Amniotic stem cell (primary cell): Measurements from ENCODE around the gene SEC14L5.

ENCODE experiments used
- DNase-seq: peaks from one replicate; lab custom pipeline; 2025; lab: John Stamatoyannopoulos, UW

SEC14L5 gene

DNA sequence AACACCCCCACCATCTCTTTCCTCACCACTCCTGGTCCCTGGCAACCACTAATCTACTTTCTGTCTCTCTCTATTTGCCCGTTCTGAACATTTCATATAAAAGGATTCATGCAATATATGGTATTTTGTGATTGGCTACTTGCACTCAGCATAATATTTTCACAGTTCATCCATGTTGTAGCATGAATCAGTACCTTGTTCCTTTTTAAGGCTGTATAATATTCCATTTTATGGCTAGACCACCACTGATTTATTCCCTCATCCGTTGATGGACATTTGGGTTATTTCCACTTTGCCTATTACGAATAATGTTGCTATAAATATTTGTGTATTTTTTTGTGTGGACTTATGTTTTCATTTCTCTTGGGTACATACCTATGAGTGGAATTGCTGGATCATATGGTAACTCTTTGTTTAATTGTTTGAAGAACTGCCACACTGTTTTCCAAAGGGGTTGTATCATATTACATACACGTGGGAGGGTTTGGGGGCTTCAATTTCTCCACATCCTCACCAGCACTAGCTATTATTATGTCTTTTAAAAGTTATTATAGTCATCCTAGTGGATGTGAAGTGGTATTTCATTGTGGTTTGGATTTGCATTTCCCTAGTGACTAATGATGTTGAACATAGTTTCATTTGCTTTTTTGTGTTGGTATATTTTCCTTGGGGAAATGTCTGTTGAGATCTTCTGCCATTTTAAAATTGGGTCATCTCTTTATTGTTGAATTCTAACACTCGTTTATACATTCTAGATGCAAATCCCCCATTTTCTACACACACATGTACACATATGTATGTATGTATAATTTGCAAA, 26.3 kb downstream of the SEC14L5 start:
- no peak for DNase-seq

DNA sequence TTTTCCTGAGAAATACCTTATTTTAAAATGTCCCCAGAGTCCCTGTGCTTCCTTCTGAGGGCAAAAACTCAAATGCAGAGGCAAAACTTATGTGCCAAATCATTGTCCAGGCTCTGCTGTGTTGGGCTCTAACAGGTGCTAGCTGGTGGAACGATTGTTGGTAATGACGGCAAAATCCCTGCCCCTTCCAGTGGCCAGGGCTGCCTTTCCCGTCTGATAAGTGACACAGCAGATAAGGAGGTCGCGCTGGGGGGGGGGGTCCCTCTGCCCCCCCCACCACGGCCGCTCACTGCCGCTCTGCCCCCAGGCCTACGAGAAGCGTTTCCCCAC, 29.1 kb downstream of the SEC14L5 start:
- DNase-seq = no peak

DNA sequence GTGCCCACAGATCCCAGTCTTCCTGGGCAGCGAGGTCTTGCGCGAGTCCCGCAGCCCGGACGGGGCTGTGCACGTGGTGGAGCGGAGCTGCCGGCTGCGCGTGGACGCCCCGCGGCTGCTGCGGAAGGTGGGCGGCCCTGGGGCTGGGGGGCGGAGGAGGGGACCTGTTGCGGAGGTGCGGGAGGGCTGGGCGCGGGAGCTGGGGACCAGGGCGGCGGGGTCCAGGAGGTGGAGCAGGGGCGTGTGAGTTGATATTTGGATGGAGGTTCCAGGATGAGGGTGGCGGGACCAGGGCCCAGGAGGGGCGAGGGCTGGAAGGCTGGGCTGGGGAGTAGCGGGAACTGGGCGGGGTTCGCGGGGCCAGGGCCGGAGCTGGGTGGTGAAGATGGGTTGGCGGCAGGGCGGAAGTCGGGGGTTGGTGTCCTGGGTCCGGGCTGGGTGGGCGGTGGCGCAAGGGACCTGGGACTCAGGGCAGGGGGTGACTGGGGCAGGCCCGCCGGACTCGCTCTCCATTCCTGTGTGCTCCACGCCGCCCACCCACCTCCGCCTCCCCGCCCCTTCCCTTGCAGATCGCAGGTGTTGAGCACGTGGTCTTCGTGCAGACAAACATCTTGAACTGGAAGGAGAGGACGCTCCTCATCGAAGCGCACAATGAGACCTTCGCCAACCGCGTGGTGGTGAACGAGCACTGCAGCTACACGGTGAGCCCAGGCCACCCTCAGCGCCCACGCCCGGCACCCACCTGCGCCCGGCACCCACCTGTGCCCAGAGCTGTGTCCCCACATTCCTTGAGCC, 29.6 kb downstream of the SEC14L5 start:
- no peak for DNase-seq

DNA sequence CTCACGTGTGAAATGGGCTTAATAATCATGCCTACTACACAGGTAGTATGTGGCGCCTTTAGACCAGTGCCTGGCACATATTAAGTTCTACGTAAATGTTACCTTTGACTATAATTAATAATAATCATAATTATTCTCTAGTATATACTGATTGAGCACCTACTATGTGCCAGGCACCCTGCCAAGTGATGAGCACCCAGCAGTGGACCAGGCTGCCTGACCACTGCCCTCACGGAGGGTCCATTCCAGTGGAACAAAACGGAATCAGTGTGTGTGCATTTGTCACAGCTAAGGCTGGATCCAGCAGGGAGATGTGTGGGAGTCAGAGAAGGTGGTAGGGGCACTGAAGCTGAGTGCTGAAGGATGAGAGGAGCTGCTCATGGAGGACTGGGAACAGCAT, 30.5 kb downstream of the SEC14L5 start:
- no peak for DNase-seq

DNA sequence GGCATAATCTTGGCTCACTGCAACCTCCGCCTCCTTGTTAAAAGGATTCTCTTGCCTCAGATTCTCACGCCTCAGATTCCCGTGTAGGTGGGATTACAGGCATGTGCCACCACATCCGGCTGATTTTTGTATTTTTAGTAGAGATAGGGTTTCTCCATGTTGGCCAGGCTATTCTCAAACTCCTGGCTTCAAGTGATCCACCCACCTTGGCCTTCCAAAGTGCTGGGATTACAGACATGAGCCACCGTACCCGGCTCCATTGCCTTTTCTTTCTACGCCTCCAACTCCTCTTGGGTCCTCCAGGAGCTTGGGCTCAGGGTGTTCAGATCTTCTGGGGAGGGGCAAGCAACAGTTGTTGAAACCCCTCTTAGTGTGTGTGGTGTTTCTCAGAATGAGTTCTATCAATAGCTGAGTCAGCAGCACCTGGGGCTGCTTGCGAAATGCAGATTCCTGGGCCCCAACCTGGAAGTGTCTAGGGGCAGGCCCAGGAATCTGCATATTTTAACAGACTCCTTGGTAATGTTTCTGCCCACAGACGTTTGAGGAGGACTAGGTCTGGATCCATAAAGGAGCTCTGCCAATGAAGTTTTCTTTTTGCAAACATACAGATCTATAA, 31.4 kb downstream of the SEC14L5 start:
- DNase-seq = no peak

DNA sequence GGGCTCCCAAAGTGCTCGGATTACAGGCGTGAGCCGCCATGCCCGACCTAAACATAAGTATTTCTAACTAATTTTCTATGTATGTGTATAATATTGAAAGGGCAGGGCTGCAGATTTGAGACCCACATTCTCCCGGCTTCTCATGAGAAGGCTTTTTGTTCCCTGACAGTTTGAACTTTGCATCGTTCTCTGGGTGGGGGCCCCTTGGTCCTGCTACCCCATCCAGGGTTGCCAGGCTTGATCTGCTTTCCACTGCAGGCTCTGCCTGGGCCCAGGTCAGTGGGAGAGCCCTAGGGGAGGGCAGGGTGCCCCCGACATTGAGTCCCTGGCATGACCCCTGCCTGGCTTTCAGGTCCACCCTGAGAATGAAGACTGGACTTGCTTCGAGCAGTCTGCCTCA, 32.3 kb downstream of the SEC14L5 start:
- no peak for DNase-seq

DNA sequence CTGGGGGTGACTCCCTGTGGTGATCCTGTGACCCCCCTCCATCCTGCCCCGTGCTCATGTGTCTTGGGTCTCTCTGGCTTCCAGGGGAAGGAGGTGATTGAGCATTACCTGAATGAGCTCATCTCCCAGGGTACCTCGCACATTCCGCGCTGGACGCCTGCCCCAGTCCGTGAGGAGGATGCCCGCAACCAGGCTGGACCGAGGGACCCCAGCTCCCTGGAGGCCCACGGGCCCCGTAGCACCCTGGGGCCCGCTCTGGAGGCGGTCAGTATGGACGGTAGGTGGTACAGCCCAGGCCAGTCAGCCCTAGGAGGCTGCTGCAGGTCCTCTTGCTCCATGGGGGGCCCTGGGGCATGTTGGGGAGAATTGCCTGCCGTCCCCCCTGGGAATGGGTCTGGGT, 33.6 kb downstream of the SEC14L5 start:
- DNase-seq = no peak

DNA sequence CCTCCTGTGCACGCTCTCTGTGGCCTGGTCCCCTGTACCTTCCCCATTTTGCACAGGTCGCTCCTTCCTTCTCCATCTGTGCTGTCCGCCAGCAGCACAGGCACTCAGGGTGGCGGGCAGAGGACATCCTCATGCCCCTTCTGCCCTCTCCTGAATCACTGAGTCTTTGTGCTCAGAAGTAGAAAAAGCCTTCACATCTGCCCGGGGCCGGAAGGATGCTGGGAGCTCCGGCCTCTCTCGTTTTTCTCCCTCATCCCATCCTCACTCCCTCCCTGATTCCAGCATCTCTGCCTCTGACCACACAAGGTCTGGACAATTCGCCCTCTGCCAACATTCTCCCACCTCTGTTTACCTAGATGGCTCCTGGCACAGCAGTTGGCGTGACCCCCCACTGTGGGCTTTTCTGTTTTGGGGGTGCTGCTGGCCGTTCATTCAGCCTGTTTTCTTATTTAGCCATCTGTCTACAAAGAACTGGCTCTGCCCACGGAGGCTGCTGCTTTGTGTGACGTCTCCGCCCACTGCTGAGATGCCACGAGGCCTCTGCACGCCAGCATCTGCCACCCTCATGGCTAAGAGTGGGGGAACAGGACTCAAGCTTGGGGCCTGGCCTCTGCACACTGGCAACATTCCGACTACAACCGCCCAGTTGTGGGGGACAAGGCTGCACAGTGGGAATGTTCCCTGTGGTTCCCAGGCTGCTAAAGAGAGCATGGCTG, 36.7 kb downstream of the SEC14L5 start:
- DNase-seq = no peak

DNA sequence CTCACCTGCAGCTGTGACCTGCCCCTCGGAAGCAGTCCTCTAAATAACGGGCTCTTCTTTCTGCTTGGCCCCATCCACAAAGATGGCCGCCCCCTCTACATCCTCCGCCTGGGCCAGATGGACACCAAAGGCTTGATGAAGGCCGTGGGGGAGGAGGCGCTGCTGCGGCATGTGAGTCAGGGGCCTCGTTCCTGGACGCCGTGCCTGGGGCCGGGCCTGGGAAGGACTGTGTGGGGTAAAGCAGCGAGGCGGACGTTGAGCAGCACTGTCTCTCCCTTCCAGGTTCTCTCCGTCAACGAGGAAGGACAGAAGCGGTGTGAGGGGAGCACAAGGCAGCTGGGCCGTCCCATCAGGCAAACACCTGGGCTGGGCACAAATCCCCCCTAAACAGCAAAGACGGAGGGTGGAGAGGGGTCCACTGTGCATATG, 42.5 kb downstream of the SEC14L5 start:
- no peak for DNase-seq

DNA sequence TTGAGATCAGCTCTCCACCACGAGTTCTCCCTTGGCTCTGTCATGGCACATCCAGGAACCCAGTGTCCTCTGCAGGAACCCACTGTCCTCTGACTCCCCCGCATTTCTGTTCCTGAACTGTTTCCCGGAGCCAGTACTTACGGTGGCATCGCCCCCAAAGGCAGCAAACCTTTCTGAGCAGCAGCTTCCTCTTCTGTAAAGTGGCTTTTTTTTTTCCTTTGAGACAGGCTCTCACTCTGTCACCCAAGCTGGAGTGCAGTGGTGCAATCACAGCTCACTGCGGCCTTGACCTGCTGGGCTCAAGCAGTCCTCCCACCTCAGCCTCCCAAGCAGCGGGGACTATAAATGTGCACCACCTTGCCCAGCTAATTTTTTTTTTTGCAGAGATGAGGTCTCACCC, 43.4 kb downstream of the SEC14L5 start:
- DNase-seq = no peak

DNA sequence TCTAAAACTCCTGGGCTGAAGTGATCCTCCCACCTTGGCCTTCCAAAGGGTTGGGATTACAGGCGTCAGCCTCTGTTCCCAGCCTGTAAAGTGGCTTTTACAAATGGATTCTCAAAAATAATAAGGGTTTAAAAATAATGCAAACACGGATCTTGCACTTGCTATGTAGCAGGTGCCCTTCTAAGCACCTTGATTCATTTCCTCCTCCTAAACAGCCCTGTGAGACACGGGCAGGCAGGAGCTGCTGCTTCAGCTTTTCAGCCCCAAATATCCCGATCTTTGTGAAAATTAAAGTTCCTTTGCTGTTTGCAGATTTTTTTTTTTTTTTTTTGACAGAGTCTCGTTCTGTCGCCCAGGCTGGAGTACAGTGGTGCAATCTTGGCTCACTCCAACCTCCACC, 43.9 kb downstream of the SEC14L5 start:
- no peak for DNase-seq

DNA sequence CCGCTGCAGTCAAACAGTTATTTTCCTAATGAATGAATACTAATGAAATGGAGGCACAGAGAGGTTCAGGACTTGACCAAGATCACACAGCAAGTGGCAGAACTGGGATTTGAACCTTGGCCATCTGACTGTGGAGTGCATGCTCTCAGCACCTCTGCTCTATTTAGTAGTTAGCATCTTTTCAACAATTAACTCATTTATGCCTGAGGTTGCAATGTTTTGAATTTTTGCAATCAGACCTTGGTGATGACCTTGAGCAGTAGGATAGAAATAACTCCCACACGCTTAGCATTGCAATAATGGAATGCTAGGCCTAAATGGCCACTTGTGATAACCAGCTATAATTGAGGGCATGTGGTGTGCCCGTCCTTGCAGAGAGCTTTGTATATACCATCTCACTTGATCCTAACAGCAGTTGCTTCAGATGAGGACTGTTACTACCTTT, 44.6 kb downstream of the SEC14L5 start:
- DNase-seq = no peak

DNA sequence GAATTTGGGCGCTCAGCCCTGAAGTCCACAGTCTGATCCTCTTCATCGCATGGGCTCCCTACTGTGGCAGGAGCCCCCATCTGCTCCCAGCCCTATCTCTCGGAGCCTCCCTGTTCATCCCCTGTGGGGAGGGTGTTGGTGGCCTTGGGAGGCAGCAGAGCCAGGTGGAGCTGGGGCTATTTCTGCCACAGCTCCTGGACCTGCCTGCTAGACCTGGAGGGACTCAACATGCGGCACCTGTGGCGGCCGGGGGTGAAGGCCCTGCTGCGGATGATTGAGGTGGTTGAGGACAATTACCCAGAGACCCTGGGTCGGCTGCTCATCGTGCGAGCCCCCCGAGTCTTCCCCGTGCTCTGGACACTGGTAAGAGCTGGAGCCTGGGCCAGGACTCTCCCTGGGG, 45.1 kb downstream of the SEC14L5 start:
- DNase-seq = no peak

DNA sequence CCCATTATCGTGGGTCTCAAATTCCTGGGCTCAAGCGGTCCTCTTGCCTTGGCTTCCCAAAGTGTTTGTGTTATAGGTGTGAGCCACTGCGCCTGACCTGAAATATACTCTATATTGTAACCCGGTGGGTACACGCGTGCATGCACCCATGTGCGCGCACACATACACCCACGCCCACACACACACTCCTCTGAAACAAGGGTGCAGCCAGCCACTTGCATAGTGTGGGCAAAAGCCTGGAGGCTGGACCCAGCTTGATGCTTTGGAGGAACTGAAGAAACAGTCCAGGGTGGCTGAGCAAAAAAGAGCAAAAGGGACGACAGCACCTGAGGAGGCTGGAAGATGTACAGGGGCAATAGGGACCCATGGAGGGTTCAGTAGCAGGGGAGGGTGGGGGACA, 45.7 kb downstream of the SEC14L5 start:
- no peak for DNase-seq

DNA sequence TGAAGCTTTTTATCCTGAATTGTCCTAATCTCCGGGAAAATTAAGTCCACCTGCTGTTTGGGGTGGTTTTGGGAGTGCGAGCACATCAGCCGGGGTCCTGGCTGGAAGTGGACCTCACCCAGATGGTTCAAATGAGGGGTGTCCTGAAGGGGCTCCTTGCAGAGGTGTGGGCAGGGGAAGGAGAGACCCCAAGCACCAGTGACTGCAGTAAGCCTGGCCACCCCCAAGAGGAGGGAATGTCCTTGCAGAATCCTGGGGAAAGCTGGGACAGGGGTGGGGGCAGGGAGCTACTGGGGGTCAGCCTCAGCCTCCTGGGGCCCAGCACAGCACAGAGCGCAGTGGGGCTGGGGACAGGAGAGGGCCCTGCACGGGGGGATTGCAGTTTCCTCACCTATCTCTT, 46.2 kb downstream of the SEC14L5 start:
- DNase-seq = no peak

DNA sequence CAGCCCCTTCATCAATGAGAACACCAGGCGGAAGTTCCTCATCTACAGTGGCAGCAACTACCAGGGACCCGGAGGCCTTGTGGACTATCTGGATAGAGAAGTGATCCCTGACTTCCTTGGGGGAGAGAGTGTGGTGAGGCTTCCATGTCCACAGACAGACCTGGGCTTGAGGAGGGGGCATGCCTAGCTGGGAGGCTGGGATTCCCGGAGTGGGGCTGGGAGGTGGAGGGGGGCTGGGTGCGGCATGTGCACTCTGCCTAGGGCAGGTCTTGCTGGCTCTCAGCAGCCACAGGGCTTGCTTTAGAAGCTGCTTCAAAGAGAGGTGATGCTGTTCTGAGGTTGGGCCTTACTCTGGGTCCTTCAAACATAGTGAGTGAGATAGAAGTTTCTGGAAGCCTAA, 47.8 kb downstream of the SEC14L5 start:
- DNase-seq = no peak

DNA sequence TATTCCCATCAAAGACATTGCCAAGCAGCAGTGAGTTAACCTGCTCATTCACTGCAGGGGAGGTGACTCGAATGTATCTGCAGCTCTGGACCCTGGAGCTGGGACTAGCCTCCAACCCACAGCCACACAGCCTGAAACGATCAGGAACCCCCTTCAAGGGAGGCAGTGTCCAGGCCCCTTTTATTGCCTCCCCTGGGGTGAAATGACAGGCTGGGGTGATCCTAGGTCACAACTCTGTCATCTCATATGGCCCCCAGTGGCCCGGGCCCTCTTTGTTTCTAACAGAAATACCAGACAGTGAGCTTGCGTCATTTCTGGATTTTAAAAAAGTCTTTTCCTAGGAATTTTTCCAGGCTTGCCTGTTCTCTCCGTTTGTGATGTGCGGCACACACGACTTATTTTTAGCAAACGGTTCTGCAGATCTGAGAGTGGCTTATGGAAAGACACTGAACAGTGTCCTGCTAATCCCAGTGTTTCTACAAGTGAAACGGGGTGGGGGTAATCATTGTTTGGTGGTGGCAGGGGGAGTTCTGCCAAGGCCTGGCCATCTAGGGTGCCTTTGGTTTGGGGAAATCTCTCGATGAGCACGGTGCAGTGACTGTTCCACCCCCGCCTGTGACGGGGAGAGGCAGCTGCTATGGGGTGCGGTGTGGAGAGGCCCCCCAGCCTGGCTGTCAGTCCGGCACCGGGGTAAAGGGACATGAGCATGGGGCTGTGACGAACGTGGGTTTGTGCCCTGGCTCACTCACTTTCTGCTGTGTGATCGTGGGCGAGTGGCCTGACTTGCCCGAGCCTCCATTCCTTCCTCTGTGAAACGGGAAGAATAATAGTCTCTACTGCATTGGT, 48.4 kb downstream of the SEC14L5 start:
- DNase-seq = no peak

DNA sequence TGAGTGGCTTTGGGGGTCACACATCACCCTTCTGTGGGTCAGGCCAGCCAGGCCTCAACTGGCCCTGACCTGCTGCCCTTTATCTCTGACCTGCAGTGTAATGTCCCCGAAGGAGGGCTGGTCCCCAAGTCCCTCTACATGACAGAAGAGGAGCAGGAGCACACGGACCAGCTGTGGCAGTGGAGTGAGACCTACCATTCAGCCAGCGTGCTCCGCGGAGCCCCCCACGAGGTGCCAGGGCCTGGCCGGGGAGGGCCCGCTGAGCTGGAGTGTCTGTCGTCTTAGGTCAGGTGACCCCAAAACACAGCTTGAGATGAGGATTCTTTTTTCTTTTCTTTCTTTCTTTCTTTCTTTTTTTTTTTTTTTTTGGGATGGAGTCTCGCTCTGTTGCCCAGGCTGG, 49.1 kb downstream of the SEC14L5 start:
- DNase-seq = no peak

DNA sequence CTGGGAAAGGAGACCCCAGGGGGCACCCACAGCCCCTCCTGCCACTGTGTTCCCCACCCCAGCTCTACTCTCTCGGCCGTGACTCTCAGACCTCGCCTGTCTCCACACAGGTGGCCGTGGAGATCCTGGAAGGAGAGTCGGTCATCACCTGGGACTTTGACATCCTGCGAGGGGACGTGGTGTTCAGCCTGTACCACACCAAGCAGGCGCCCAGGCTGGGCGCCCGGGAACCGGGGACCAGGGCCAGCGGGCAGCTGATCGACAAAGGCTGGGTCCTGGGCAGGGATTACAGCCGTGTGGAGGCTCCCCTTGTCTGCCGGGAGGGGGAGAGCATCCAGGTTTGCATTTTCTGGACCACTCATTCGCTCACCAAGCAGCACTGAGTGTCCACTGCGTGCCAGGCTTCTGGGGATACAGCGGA, 50.2 kb downstream of the SEC14L5 start:
- no peak for DNase-seq

DNA sequence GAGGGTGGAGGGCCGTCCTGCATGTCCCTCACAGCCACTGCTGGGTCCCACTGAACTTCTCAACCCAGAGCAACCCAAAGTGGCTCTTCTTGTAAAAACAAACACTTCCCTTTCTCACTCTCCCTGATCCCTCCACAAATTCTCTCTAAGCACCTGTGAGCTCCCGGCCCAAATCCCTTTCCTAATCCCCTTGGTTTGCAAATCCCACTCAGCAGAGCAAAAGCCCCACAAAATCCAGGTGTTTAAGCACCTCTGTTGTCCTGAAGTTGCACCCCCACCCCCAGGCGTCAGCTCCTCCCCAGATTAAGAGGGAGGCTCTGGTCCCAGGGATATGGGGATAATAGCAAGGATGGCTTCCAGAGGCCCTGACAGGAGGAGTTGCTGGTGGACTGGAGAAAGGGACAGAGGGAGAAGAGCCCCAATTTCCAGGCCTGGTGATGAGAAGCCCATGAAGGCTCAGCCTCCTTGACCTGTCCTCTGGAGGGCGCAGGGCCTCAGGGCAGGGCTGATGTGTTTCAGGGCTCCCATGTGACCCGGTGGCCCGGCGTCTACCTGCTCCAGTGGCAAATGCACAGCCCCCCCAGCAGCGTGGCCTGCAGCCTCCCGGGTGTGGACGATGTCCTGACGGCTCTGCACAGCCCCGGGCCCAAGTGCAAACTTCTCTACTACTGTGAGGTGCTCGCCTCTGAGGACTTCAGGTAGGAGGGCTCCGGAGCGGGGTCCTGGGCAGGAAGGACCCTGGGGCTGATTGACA, 52.6 kb downstream of the SEC14L5 start:
- no peak for DNase-seq

DNA sequence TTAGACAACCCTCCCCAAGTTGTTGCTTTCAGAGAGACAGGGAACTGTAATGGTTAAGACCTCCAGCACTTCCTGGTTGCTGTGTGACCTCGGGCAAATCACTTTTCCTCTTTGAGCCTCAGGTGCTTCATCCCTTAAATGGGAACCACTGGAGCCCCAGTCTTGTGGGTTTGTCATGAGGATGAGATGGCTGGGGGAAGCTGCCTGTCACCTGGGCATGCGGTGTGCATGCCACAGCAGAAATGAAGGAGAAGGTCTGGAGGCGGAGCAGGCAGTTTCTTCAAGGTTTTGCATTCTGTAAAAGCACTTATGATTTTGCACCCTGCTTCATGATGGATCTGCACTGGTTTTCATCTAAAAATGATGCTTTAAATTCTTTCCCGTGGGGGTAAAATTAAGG, 53.5 kb downstream of the SEC14L5 start:
- no peak for DNase-seq
